ENCODE data around the gene GALNT12. TPM values are rescaled to one million over a fixed set of nuclear protein-coding genes. Genes with fewer than 3 reads are reported as not detected.

Gene GALNT12
- total RNA-seq, 1 experiment from 2014 or later: 52.9 TPM

- no TSS peak for BruUV-seq (replicated peaks)
- no peaks in the 10 kb centered on the region for H3K79me2 ChIP-seq (ENCODE audit: low read depth)
- intact Hi-C loops (cut with micrococcal nuclease; ENCODE audit: unreplicated experiment): no loop called here
- no peaks in the 10 kb centered on the region for H3K36me3 ChIP-seq (ENCODE audit: low read depth)
- H3K9me2 ChIP-seq (ENCODE audit: insufficient read depth): no peaks in the 10 kb centered on the region
- no peaks in the 10 kb centered on the region for H3K9me3 ChIP-seq (ENCODE audit: insufficient read depth, low read depth)
- H3K27me3 ChIP-seq (ENCODE audit: insufficient read depth, low read depth): peaks cover 75% of the 10 kb centered on the region
- no peak for DNase-seq
- no peak overlapping the region for H3K27ac ChIP-seq
- no peaks in the 10 kb centered on the region for H3F3A ChIP-seq (ENCODE audit: insufficient read depth, low read depth)
- no peaks in the 10 kb centered on the region for H3K4me1 ChIP-seq (replicated peaks; ENCODE audit: insufficient read depth)
- no peak overlapping the region for H3K4me2 ChIP-seq
- ChIA-PET CTCF (no interaction called here), POLR2A (ENCODE audit: unreplicated experiment) (no interaction called here)
- no peaks in the 10 kb centered on the region for H4K20me1 ChIP-seq (ENCODE audit: insufficient read depth)
- no peak overlapping the region for H3K4me3 ChIP-seq
- no peak overlapping the region for H2AFZ ChIP-seq
- TF ChIP-seq EZH2 (IDR thresholded peaks at IDR 0.05; ENCODE audit: low read depth) (no peak), CTCF (conservative IDR thresholded peaks at IDR 0.05) (no peak)
Measured at GRCh38 chr9:98884849-98885248, 77.4 kb downstream of the GALNT12 start.

GRCh38 chr9:98885575-98886295 lies 78.3 kb downstream of the GALNT12 start:
- BruUV-seq (replicated peaks): no TSS peak
- POLR2A ChIA-PET (ENCODE audit: unreplicated experiment): no interaction called here
- Histone ChIP-seq H3F3A (ENCODE audit: insufficient read depth, low read depth) (no peaks in the 10 kb centered on the region), H3K4me1 (replicated peaks; ENCODE audit: insufficient read depth) (no peaks in the 10 kb centered on the region), H3K9me2 (ENCODE audit: insufficient read depth) (no peaks in the 10 kb centered on the region), H3K4me2 (no peak overlapping the region), H2AFZ (no peak overlapping the region), H3K27me3 (ENCODE audit: insufficient read depth, low read depth) (peaks cover 66% of the 10 kb centered on the region), H3K4me3 (no peak overlapping the region), H4K20me1 (ENCODE audit: insufficient read depth) (no peaks in the 10 kb centered on the region), H3K79me2 (ENCODE audit: low read depth) (no peaks in the 10 kb centered on the region), H3K9me3 (ENCODE audit: insufficient read depth, low read depth) (no peaks in the 10 kb centered on the region), H3K27ac (no peak overlapping the region), H3K36me3 (ENCODE audit: low read depth) (no peaks in the 10 kb centered on the region)
- intact Hi-C loops (cut with micrococcal nuclease; ENCODE audit: unreplicated experiment): no loop called here
- no peak for DNase-seq
- TF ChIP-seq CTCF (conservative IDR thresholded peaks at IDR 0.05) (no peak), EZH2 (IDR thresholded peaks at IDR 0.05; ENCODE audit: low read depth) (no peak)
- CTCF ChIA-PET: no interaction called here

GRCh38 chr9:98886691-98887229 lies 79.3 kb downstream of the GALNT12 start:
- H3K27me3 ChIP-seq (ENCODE audit: insufficient read depth, low read depth): peaks cover 57% of the 10 kb centered on the region
- POLR2A ChIA-PET (ENCODE audit: unreplicated experiment): no interaction called here
- no peaks in the 10 kb centered on the region for H4K20me1 ChIP-seq (ENCODE audit: insufficient read depth)
- no peaks in the 10 kb centered on the region for H3K9me3 ChIP-seq (ENCODE audit: insufficient read depth, low read depth)
- H3K27ac ChIP-seq: no peak overlapping the region
- no peaks in the 10 kb centered on the region for H3K79me2 ChIP-seq (ENCODE audit: low read depth)
- DNase-seq: no peak
- no peaks in the 10 kb centered on the region for H3K36me3 ChIP-seq (ENCODE audit: low read depth)
- H3K4me3 ChIP-seq: no peak overlapping the region
- no peak overlapping the region for H3K4me2 ChIP-seq
- no TSS peak for BruUV-seq (replicated peaks)
- intact Hi-C loops (cut with micrococcal nuclease; ENCODE audit: unreplicated experiment): no loop called here
- CTCF ChIA-PET: no interaction called here
- H3F3A ChIP-seq (ENCODE audit: insufficient read depth, low read depth): no peaks in the 10 kb centered on the region
- no peak overlapping the region for H2AFZ ChIP-seq
- no peaks in the 10 kb centered on the region for H3K4me1 ChIP-seq (replicated peaks; ENCODE audit: insufficient read depth)
- TF ChIP-seq CTCF (conservative IDR thresholded peaks at IDR 0.05) (no peak), EZH2 (IDR thresholded peaks at IDR 0.05; ENCODE audit: low read depth) (no peak)
- no peaks in the 10 kb centered on the region for H3K9me2 ChIP-seq (ENCODE audit: insufficient read depth)

Data from PC-9 (cell line).